DOHH2 (cell line): ENCODE measurements around the gene RAC3.

Experiments
- CTCF ChIP-seq: fragments of 200-600 bp; sonication (generic); IDR thresholded peaks from one replicate; pipeline ENCODE4 v1.5.1; 2014; ENCODE audit warnings: antibody characterized with exemption, mild to moderate bottlenecking, low read depth, low read length; ENCODE audit not compliant: poor library complexity, severe bottlenecking
- EZH2phosphoT487 ChIP-seq: fragments of 200-600 bp; sonication (generic); IDR thresholded peaks from 2 replicates; pipeline ENCODE4 v1.6.1; 2017; ENCODE audit warnings: borderline replicate concordance, mild to moderate bottlenecking, antibody characterized with exemption, low read length, moderate library complexity, mixed read lengths

- TF ChIP-seq CTCF (no peak), EZH2phosphoT487 (no peak)
Measured at GRCh38 chr17:82050761-82051641, 19.5 kb downstream of the RAC3 start.
